PC-3 (cell line): ENCODE measurements around the gene NVL. TPM values are rescaled to one million over a fixed set of nuclear protein-coding genes. Genes with fewer than 3 reads are reported as not detected.

Experiments
- ATAC-seq: fragments of 200-7000 bp; cut with Tn5 transposase; 2 replicates; pipeline ENCODE4 v1.9.1; 2020; ENCODE audit warnings: mild to moderate bottlenecking, moderate library complexity
- BruUV-seq: library from RNA; stranded (reverse); fragments of 400-500 nt; replicated peaks from 2 replicates; lab custom pipeline; 2021; lab: Mats Ljungman, UMichigan
- CTCF ChIA-PET: fragments of 300-600 bp; sonication (Branson Sonifier 250); formaldehyde crosslinking; loops from one replicate; lab custom pipeline; 2022; ENCODE audit warnings: antibody characterized with exemption; lab: Charles Lee
- POLR2A ChIA-PET: fragments of 300-600 bp; sonication (Branson Sonifier 250); formaldehyde crosslinking; loops from one replicate; lab custom pipeline; 2022; ENCODE audit warnings: antibody characterized with exemption; ENCODE audit not compliant: unreplicated experiment; lab: Charles Lee
- DNase-seq: peaks from one replicate; pipeline ENCODE4 v3.0.0-alpha.2; 2015
- H2AFZ ChIP-seq: fragments of 300-600 bp; sonication (generic); 2 replicates; pipeline ENCODE4 v1.6.0; 2016; ENCODE audit warnings: antibody characterized with exemption, low read length
- H3F3A ChIP-seq: fragments of 300-600 bp; sonication (generic); one replicate; pipeline ENCODE4 v1.6.0; 2017; ENCODE audit warnings: antibody characterized with exemption, low read length, control low read depth, mild to moderate bottlenecking; ENCODE audit not compliant: unreplicated experiment
- H3K27ac ChIP-seq: fragments of 300-600 bp; sonication (generic); 2 replicates; pipeline ENCODE4 v1.5.1; 2016; ENCODE audit warnings: mild to moderate bottlenecking, low read length
- H3K27me3 ChIP-seq: fragments of 300-600 bp; sonication (generic); 2 replicates; pipeline ENCODE4 v1.6.1; 2016; ENCODE audit warnings: low read length, mixed read lengths
- H3K36me3 ChIP-seq: fragments of 300-600 bp; sonication (generic); 2 replicates; pipeline ENCODE4 v1.6.1; 2016; ENCODE audit warnings: low read depth, mixed run types, low read length, mixed read lengths
- H3K4me1 ChIP-seq: fragments of 300-600 bp; sonication (generic); 2 replicates; pipeline ENCODE4 v1.5.1; 2016; ENCODE audit warnings: low read length; ENCODE audit not compliant: insufficient read depth
- H3K4me2 ChIP-seq: fragments of 300-600 bp; sonication (generic); 2 replicates; pipeline ENCODE4 v1.6.0; 2016; ENCODE audit warnings: low read length
- H3K4me3 ChIP-seq: fragments of 300-600 bp; sonication (generic); 2 replicates; pipeline ENCODE4 v1.5.1; 2016; ENCODE audit warnings: mild to moderate bottlenecking, low read length, mixed read lengths
- H3K79me2 ChIP-seq: fragments of 300-600 bp; sonication (generic); 2 replicates; pipeline ENCODE4 v1.6.1; 2017; ENCODE audit warnings: low read length, mixed read lengths
- H3K9ac ChIP-seq: fragments of 300-600 bp; sonication (generic); 2 replicates; pipeline ENCODE4 v1.6.0; 2016; ENCODE audit warnings: mild to moderate bottlenecking, low read length
- H3K9me2 ChIP-seq: fragments of 300-600 bp; sonication (generic); replicated peaks from 2 replicates; pipeline ENCODE4 v1.6.1; 2016; ENCODE audit warnings: mixed run types, low read length, mixed read lengths
- H3K9me3 ChIP-seq: fragments of 300-600 bp; sonication (generic); 2 replicates; pipeline ENCODE4 v1.6.1; 2016; ENCODE audit warnings: low read length, mixed read lengths
- H4K20me1 ChIP-seq: fragments of 300-600 bp; sonication (generic); 2 replicates; pipeline ENCODE4 v1.6.1; 2016; ENCODE audit warnings: low read length, mixed read lengths
- CTCF ChIP-seq: fragments of 300-600 bp; sonication (generic); conservative IDR thresholded peaks from 2 replicates; pipeline ENCODE4 v1.5.1; 2017; ENCODE audit warnings: antibody characterized with exemption, low read depth, mild to moderate bottlenecking, low read length
- EZH2 ChIP-seq: fragments of 300-600 bp; sonication (generic); IDR thresholded peaks from one replicate; pipeline ENCODE4 v1.6.1; 2017; ENCODE audit warnings: antibody characterized with exemption, mild to moderate bottlenecking, low read length; ENCODE audit not compliant: unreplicated experiment
- EZH2phosphoT487 ChIP-seq: fragments of 300-600 bp; sonication (generic); IDR thresholded peaks from 2 replicates; pipeline ENCODE4 v1.6.1; 2018; ENCODE audit warnings: mild to moderate bottlenecking, antibody characterized with exemption, low read length, borderline replicate concordance
- intact Hi-C: fragments of 100-400 bp; cut with micrococcal nuclease; formaldehyde crosslinking; loops from 2 replicates; pipeline ENCODE4 v1.9.0; 2023
- total RNA-seq: library from RNA; depleted of rRNA; stranded (reverse); fragments of >200 nt; gene quantifications from 2 replicates; pipeline ENCODE4 v1.2.3, GENCODE V29; 2014

Gene NVL
- total RNA-seq, 1 experiment from 2014 or later: 37.1 TPM

- no peak overlapping the region for H3K9ac ChIP-seq
- H3K9me2 ChIP-seq: no peaks in the 10 kb centered on the region
- no peak overlapping the region for H2AFZ ChIP-seq
- H3K79me2 ChIP-seq: no peaks in the 10 kb centered on the region
- H3K4me1 ChIP-seq: peaks cover 35% of the 10 kb centered on the region
- ATAC-seq (no peak), DNase-seq (no peak)
- POLR2A ChIA-PET: no interaction called here
- H4K20me1 ChIP-seq: peaks cover 4% of the 10 kb centered on the region; the same call in 1 of the 2 replicates
- H3K27ac ChIP-seq: no peak overlapping the region
- TF ChIP-seq CTCF (no peak), EZH2 (no peak), EZH2phosphoT487 (no peak)
- H3K27me3 ChIP-seq: no peaks in the 10 kb centered on the region
- H3K9me3 ChIP-seq: no peaks in the 10 kb centered on the region
- H3K4me3 ChIP-seq: no peak overlapping the region
- peaks cover 7% of the 10 kb centered on the region for H3F3A ChIP-seq
- H3K4me2 ChIP-seq: no peak overlapping the region
- peaks cover 36% of the 10 kb centered on the region for H3K36me3 ChIP-seq
- CTCF ChIA-PET: interaction anchor here (0.6 kb wide), 2 partner anchors 151 to 615 kb away, joined by 3 to 4 read pairs; no protein-coding TSS in a partner anchor
- BruUV-seq: no TSS peak
- intact Hi-C loops: no loop called here
Measured at GRCh38 chr1:224308064-224308463, 21.9 kb downstream of the NVL start.

DNA sequence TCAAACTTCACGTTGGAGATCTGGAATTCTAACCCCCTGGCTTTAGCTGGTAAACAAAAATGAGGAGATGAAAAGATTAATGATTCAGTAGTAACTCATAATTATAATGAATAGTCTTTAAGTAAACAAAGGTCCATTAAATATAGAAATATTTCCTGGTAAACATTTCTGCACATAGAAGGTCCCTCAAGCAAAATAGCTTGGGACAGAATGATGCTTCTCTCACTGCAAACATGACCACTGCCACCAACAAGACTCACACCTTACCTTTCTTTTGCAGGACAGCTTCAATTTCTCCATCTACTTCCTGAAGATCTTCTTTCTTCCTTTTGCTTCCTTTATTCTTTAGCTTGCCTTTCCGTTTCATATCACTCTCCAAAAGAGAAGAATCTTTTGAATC is 25.2 kb downstream of the NVL start:
- no peak overlapping the region for H2AFZ ChIP-seq
- intact Hi-C loops: loop anchor here (2.0 kb wide), 1 partner anchor 26 kb away; the partner anchor contains the start of gene NVL
- H3K27ac ChIP-seq: peak overlapping the region; percentile 86
- no peaks in the 10 kb centered on the region for H3K27me3 ChIP-seq
- H4K20me1 ChIP-seq: peaks cover 4% of the 10 kb centered on the region; the same call in 1 of the 2 replicates
- no peaks in the 10 kb centered on the region for H3K9me2 ChIP-seq
- H3K9me3 ChIP-seq: no peaks in the 10 kb centered on the region
- no TSS peak for BruUV-seq
- peak; percentile 55 for ATAC-seq
- H3K79me2 ChIP-seq: no peaks in the 10 kb centered on the region; the same call in 1 of the 2 replicates
- H3F3A ChIP-seq: peaks cover 7% of the 10 kb centered on the region
- peak overlapping the region; percentile 22; the same call in 1 of the 2 replicates for H3K9ac ChIP-seq
- H3K36me3 ChIP-seq: peaks cover 39% of the 10 kb centered on the region
- H3K4me2 ChIP-seq: peak overlapping the region; percentile 52
- ChIA-PET POLR2A (no interaction called here), CTCF (no interaction called here)
- peaks cover 57% of the 10 kb centered on the region for H3K4me1 ChIP-seq
- H3K4me3 ChIP-seq: peak overlapping the region; percentile 15; the same call in 1 of the 2 replicates
- peak; percentile 71 for DNase-seq
- no peak for TF ChIP-seq EZH2
- TF ChIP-seq EZH2phosphoT487: no peak
- no peak for TF ChIP-seq CTCF

DNA sequence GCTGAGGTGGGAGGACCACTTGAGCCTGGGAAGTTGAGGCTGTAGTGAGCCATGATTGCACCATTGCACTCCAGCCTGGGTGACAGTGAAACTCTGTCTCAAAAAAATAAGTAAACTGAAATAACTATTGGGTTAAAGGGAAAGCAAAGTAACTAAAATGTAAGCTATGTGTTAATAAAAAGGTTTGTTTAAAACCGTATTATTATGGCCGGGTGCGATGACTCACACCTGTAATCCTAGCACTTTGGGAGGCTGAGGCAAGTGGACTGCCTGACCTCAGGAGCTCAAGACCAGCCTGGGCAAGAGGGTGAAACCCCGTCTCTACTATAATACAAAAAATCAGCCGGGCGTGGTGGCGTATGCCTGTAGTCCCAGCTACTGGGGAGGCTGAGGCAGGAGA is 27.0 kb downstream of the NVL start:
- intact Hi-C loops: no loop called here
- TF ChIP-seq EZH2 (no peak), EZH2phosphoT487 (no peak), CTCF (no peak)
- Histone ChIP-seq H3K4me3 (no peak overlapping the region), H3K36me3 (peaks cover 48% of the 10 kb centered on the region), H3K27ac (peak overlapping the region; percentile 53), H3K9ac (no peak overlapping the region), H3F3A (peaks cover 7% of the 10 kb centered on the region), H2AFZ (no peak overlapping the region), H4K20me1 (peaks cover 4% of the 10 kb centered on the region; the same call in 1 of the 2 replicates), H3K9me2 (no peaks in the 10 kb centered on the region), H3K4me1 (peaks cover 61% of the 10 kb centered on the region), H3K9me3 (no peaks in the 10 kb centered on the region), H3K4me2 (peak overlapping the region; percentile 30), H3K79me2 (no peaks in the 10 kb centered on the region; the same call in 1 of the 2 replicates), H3K27me3 (no peaks in the 10 kb centered on the region)
- POLR2A ChIA-PET: interaction anchor here (0.5 to 1.0 kb wide), 3 partner anchors 9 to 65 kb away, joined by 3 to 5 read pairs (median 5); partner anchors contain the start of gene NVL
- peak; percentile 33 for ATAC-seq
- CTCF ChIA-PET: no interaction called here
- no TSS peak for BruUV-seq
- DNase-seq: peak; percentile 64
